HEK293T (cell line): Measurements from ENCODE around the gene DEPDC1B.
"Not testable (repeated sequence)": the region's sequence is repeated elsewhere in the genome, so short reads cannot be mapped to it uniquely, and the experiment has no call there.

Experiments
- CTCF ChIA-PET: fragments of 350-600 bp; formaldehyde crosslinking; extraction: SDS; loops from one replicate; lab custom pipeline; 2021; ENCODE audit warnings: antibody characterized with exemption, inconsistent platforms; lab: Yijun Ruan, JAX
- POLR2A ChIA-PET: fragments of 350-600 bp; formaldehyde crosslinking; extraction: SDS; loops from one replicate; lab custom pipeline; 2020; ENCODE audit warnings: antibody characterized with exemption, inconsistent platforms; lab: Yijun Ruan, JAX
- DNase-seq: peaks from one replicate; pipeline ENCODE4 v3.0.0; 2012; ENCODE audit warnings: mixed read lengths; ENCODE audit errors: extremely low spot score
- ARNT ChIP-seq: fragments of 450-650 bp; IDR thresholded peaks from 2 replicates; pipeline ENCODE4 v1.6.1; 2017; ENCODE audit warnings: mild to moderate bottlenecking
- BHLHE40 ChIP-seq: fragments of 450-650 bp; IDR thresholded peaks from 2 replicates; pipeline ENCODE4 v1.6.1; 2016; ENCODE audit warnings: mild to moderate bottlenecking, moderate library complexity, borderline replicate concordance
- CTBP1 ChIP-seq: fragments of 450-650 bp; IDR thresholded peaks from 2 replicates; pipeline ENCODE4 v1.6.1; 2016; ENCODE audit warnings: borderline replicate concordance
- ELF4 ChIP-seq: fragments of 450-650 bp; IDR thresholded peaks from 2 replicates; pipeline ENCODE4 v1.6.1; 2017; ENCODE audit warnings: antibody characterized with exemption
- FOXA1 ChIP-seq: fragments of 450-650 bp; IDR thresholded peaks from 2 replicates; pipeline ENCODE4 v1.6.1; 2016; ENCODE audit warnings: mild to moderate bottlenecking
- FOXK2 ChIP-seq: fragments of 450-650 bp; IDR thresholded peaks from 2 replicates; pipeline ENCODE4 v1.6.1; 2016; ENCODE audit warnings: mild to moderate bottlenecking
- FOXM1 ChIP-seq: fragments of 450-650 bp; IDR thresholded peaks from 2 replicates; pipeline ENCODE4 v1.6.1; 2017; ENCODE audit warnings: mild to moderate bottlenecking, borderline replicate concordance
- HDGF ChIP-seq: fragments of 450-650 bp; IDR thresholded peaks from 2 replicates; pipeline ENCODE4 v1.6.1; 2017; ENCODE audit warnings: antibody characterized with exemption, borderline replicate concordance
- L3MBTL2 ChIP-seq: fragments of 450-650 bp; conservative IDR thresholded peaks from 2 replicates; pipeline ENCODE4 v1.6.1; 2016; ENCODE audit warnings: mild to moderate bottlenecking
- LEF1 ChIP-seq: fragments of 450-650 bp; IDR thresholded peaks from 2 replicates; pipeline ENCODE4 v1.6.1; 2017; ENCODE audit warnings: mild to moderate bottlenecking, borderline replicate concordance
- NFRKB ChIP-seq: fragments of 450-650 bp; IDR thresholded peaks from 2 replicates; pipeline ENCODE4 v1.6.1; 2016; ENCODE audit warnings: mild to moderate bottlenecking, moderate library complexity
- PKNOX1 ChIP-seq: fragments of 450-650 bp; IDR thresholded peaks from 2 replicates; pipeline ENCODE4 v1.6.1; 2016
- SP1 ChIP-seq: fragments of 450-650 bp; IDR thresholded peaks from 2 replicates; pipeline ENCODE4 v1.6.1; 2017
- SUZ12 ChIP-seq: fragments of 450-650 bp; IDR thresholded peaks from 2 replicates; pipeline ENCODE4 v1.6.1; 2016; ENCODE audit warnings: mild to moderate bottlenecking
- TARDBP ChIP-seq: fragments of 450-650 bp; IDR thresholded peaks from 2 replicates; pipeline ENCODE4 v1.6.1; 2016
- ZNF384 ChIP-seq: fragments of 450-650 bp; IDR thresholded peaks from 2 replicates; pipeline ENCODE4 v1.6.1; 2016

DEPDC1B gene

DNA sequence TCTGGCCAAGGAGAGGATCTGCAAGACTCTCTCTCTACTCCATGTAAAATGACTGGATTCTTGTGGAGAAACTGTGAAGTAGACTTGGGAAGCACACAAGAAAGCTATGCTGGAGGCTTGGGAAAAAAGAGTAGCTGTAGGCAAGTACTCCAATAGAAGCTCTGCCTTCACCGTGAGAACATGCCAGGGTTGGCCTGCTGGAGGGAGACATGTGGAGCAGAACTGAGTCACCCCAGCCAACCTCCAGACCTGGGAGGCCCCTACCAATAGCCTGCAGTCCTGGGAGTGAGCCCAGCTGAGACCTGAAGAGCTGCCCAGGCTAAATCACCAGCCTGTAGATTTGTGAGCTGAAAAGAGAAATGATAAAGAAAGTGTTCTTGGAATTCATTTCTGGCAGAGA lies 66.6 kb downstream of the DEPDC1B start:
- ChIA-PET CTCF (no interaction called here), POLR2A (no interaction called here)
- DNase-seq = no peak
- TF ChIP-seq BHLHE40 (no peak), TARDBP (no peak), ARNT (no peak)

- POLR2A ChIA-PET = no interaction called here
- TF ChIP-seq HDGF = no peak
- no peak for TF ChIP-seq SUZ12
- no peak for TF ChIP-seq ZNF384
- TF ChIP-seq FOXA1 = no peak
- TF ChIP-seq CTBP1 = no peak
- no peak for TF ChIP-seq TARDBP
- no peak for TF ChIP-seq L3MBTL2
- TF ChIP-seq ARNT = no peak
- no peak for TF ChIP-seq FOXK2
- no peak for TF ChIP-seq BHLHE40
- no peak for TF ChIP-seq NFRKB
- TF ChIP-seq PKNOX1 = no peak
- no peak for TF ChIP-seq SP1
- no peak for TF ChIP-seq LEF1
- no peak for TF ChIP-seq ELF4
- no peak for TF ChIP-seq FOXM1
- CTCF ChIA-PET = no interaction called here
- DNase-seq = no peak
Observed at GRCh38 chr5:60632153-60632552, 67.8 kb downstream of the DEPDC1B start.

- CTCF ChIA-PET = no interaction called here
- no peak for TF ChIP-seq FOXA1
- TF ChIP-seq ARNT = no peak
- TF ChIP-seq SUZ12 = no peak
- TF ChIP-seq BHLHE40 = no peak
- TF ChIP-seq NFRKB = no peak
- no peak for TF ChIP-seq ELF4
- TF ChIP-seq L3MBTL2 = no peak
- TF ChIP-seq PKNOX1 = no peak
- TF ChIP-seq ZNF384 = no peak
- no peak for TF ChIP-seq TARDBP
- no peak for TF ChIP-seq LEF1
- TF ChIP-seq FOXK2 = no peak
- no peak for TF ChIP-seq CTBP1
- TF ChIP-seq SP1 = no peak
- POLR2A ChIA-PET = no interaction called here
- DNase-seq = no peak
Observed at GRCh38 chr5:60630836-60631235, 69.1 kb downstream of the DEPDC1B start.

DNA sequence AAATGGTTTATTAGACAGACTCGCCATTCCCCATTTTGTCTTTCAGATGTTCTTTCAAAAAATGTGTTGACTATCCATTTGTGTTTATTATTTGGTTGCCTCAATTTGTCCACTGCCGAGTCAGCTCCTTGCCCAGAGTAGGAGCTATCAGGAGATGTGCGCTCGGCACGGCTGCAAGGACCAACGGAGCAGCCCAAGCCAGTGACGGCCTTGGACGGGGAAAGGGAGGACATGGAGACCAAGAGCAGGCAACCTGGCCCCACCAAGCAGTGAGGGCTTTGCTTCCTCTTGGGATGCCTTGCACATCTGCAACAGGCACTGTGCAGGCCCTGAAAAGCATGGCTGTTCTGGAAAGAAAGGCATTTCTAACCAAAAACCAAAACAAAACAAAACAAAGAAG lies 69.8 kb downstream of the DEPDC1B start:
- TF ChIP-seq FOXK2 (no peak), ELF4 (no peak), PKNOX1 (no peak), FOXM1 (no peak), L3MBTL2 (no peak), HDGF (no peak), SUZ12 (no peak), FOXA1 (no peak), ARNT (no peak), TARDBP (no peak), BHLHE40 (no peak), SP1 (no peak), CTBP1 (no peak), ZNF384 (no peak), NFRKB (no peak), LEF1 (no peak)
- POLR2A ChIA-PET = no interaction called here
- CTCF ChIA-PET = no interaction called here
- DNase-seq = no peak

DNA sequence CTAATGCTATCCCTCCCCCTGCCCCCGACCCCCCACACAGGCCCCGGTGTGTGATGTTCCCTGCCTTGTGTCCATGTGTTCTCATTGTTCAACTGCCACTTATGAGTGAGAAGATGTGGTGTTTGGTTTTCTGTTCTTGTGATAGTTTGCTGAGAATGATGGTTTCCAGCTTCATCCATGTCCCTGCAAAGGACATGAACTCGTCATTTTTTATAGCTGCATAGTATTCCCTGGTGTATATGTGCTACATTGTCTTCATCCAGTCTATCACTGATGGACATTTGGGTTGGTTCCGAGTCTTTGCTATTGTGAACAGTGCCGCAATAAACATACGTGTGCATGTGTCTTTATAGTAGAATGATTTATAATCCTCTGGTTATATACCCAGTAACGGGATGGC lies 75.1 kb downstream of the DEPDC1B start:
- POLR2A ChIA-PET, CTCF ChIA-PET, DNase-seq: not testable (repeated sequence)

DNA sequence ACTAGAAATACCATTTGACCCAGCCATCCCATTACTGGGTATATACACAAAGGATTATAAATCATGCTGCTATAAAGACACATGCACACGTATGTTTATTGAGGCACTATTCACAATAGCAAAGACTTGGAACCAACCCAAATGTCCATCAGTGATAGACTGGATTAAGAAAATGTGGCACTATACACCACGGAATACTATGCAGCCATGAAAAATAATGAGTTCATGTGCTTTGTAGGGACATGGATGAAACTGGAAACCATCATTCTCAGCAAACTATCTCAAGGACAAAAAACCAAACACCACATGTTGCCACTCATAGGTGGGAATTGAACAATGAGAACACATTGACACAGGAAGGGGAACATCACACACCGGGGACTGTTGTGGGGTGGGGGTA lies 79.2 kb downstream of the DEPDC1B start:
- DNase-seq, POLR2A ChIA-PET, CTCF ChIA-PET: not testable (repeated sequence)

GRCh38 chr5:60613826-60614225 lies 86.1 kb downstream of the DEPDC1B start:
- CTCF ChIA-PET = no interaction called here
- no peak for DNase-seq
- TF ChIP-seq PKNOX1 (no peak), NFRKB (no peak), L3MBTL2 (no peak), LEF1 (no peak), HDGF (no peak), ELF4 (no peak), BHLHE40 (no peak), CTBP1 (no peak), ARNT (no peak), ZNF384 (no peak), TARDBP (no peak)
- POLR2A ChIA-PET = no interaction called here
